H1 (cell line): ENCODE results near the gene ELMO3. TPM values are rescaled to one million over a fixed set of nuclear protein-coding genes. Genes with fewer than 3 reads are reported as not detected.

ENCODE experiments used
- CTCF ChIA-PET: fragments of 300-600 bp; sonication (Branson Sonifier 250); formaldehyde crosslinking; loops from one replicate; lab custom pipeline; 2021; ENCODE audit not compliant: partially characterized antibody; lab: Charles Lee
- POLR2A ChIA-PET: fragments of 300-600 bp; sonication (Branson Sonifier 250); formaldehyde crosslinking; loops from one replicate; lab custom pipeline; 2021; ENCODE audit warnings: inconsistent platforms; ENCODE audit not compliant: partially characterized antibody; lab: Charles Lee
- DNase-seq, 2 experiments: peaks; one replicate each; pipeline versions ENCODE4 v3.0.0 to v3.0.0-alpha.2; 2010 to 2022; ENCODE audit warnings: low spot score in 2 of 2, low read depth in 1 of 2, mixed read lengths in 1 of 2
- FAIRE-seq: peaks from 2 replicates; lab custom pipeline; 2011; peaks lifted over from hg19 to GRCh38; lab: Jason Lieb, UNC
- H2AFZ ChIP-seq: 2 replicates; pipeline ENCODE4 v1.8.1; 2012; ENCODE audit warnings: low read length, inconsistent platforms
- H2AK5ac ChIP-seq: 2 replicates; pipeline ENCODE4 v1.6.1; 2013; ENCODE audit warnings: low read depth, low read length
- H2BK120ac ChIP-seq: replicated peaks from 2 replicates; pipeline ENCODE3; 2013; ENCODE audit warnings: low read depth, low read length, inconsistent platforms
- H2BK12ac ChIP-seq: 2 replicates; pipeline ENCODE4 v1.6.1; 2013; ENCODE audit warnings: low read depth, low read length
- H2BK15ac ChIP-seq: 2 replicates; pipeline ENCODE4 v1.6.1; 2013; ENCODE audit warnings: low read length
- H2BK20ac ChIP-seq: 2 replicates; pipeline ENCODE4 v1.6.1; 2013; ENCODE audit warnings: low read length
- H2BK5ac ChIP-seq: 2 replicates; pipeline ENCODE4 v1.6.1; 2013; ENCODE audit warnings: low read depth, low read length
- H3K14ac ChIP-seq: 2 replicates; pipeline ENCODE4 v1.6.1; 2013; ENCODE audit warnings: inconsistent platforms; ENCODE audit not compliant: insufficient read length
- H3K18ac ChIP-seq: 2 replicates; pipeline ENCODE4 v1.6.1; 2013; ENCODE audit warnings: low read length; ENCODE audit errors: extremely low read depth
- H3K23ac ChIP-seq: 2 replicates; pipeline ENCODE4 v1.6.1; 2013; ENCODE audit warnings: inconsistent platforms; ENCODE audit not compliant: insufficient read length
- H3K23me2 ChIP-seq: 2 replicates; pipeline ENCODE4 v1.6.1; 2013; ENCODE audit warnings: low read depth, low read length
- H3K27ac ChIP-seq: 2 replicates; pipeline ENCODE4 v1.6.1; 2011; ENCODE audit warnings: low read depth, low read length, inconsistent platforms
- H3K27me3 ChIP-seq, 4 experiments: replicated peaks in 1 of 4; 1 replicate in 1 of 4; 2 replicates in 3 of 4; pipeline versions ENCODE4 v1.6.1 to v1.8.1; 2011 to 2013; ENCODE audit warnings: low read length in 3 of 4, mild to moderate bottlenecking in 3 of 4, inconsistent platforms in 2 of 4, mixed read lengths in 2 of 4, moderate library complexity in 1 of 4; ENCODE audit not compliant: control insufficient read depth in 3 of 4, insufficient read depth in 3 of 4; ENCODE audit errors: extremely low read depth in 1 of 4
- H3K36me3 ChIP-seq, 4 experiments: 2 replicates each; pipeline versions ENCODE4 v1.6.1 to v1.8.1; 2011 to 2013; ENCODE audit warnings: mild to moderate bottlenecking in 4 of 4, low read length in 3 of 4, moderate library complexity in 2 of 4, control low read depth in 1 of 4, inconsistent platforms in 1 of 4; ENCODE audit not compliant: insufficient read depth in 4 of 4, control insufficient read depth in 2 of 4
- H3K4ac ChIP-seq: replicated peaks from 2 replicates; pipeline ENCODE3; 2013; ENCODE audit warnings: low read length, low read depth, mixed read lengths, inconsistent platforms; ENCODE audit not compliant: insufficient read length
- H3K4me1 ChIP-seq, 4 experiments: replicated peaks in 1 of 4; 1 replicate in 1 of 4; 2 replicates in 3 of 4; pipeline versions ENCODE4 v1.6.1 to v1.8.1; 2011 to 2013; ENCODE audit warnings: low read length in 3 of 4, inconsistent platforms in 2 of 4, mixed read lengths in 1 of 4; ENCODE audit not compliant: insufficient read depth in 4 of 4, control insufficient read depth in 3 of 4
- H3K4me2 ChIP-seq, 2 experiments: 2 replicates each; pipeline versions ENCODE4 v1.6.1 to v1.8.1; 2011 to 2013; ENCODE audit warnings: low read depth in 2 of 2, low read length in 2 of 2, control low read depth in 1 of 2, inconsistent platforms in 1 of 2, mild to moderate bottlenecking in 1 of 2; ENCODE audit not compliant: insufficient read depth in 1 of 2
- H3K4me3 ChIP-seq, 4 experiments: fragments of 200-600, 300-600 bp in 1 of 4; sonication (generic), shearing (Covaris generic), sonication (Bioruptor Twin) in 1 of 4; 2 replicates each; pipeline versions ENCODE4 v1.5.1 to v1.8.1; 2011 to 2016; ENCODE audit warnings: low read length in 4 of 4, low read depth in 3 of 4, control low read depth in 2 of 4, inconsistent platforms in 2 of 4, mild to moderate bottlenecking in 2 of 4, mixed read lengths in 1 of 4, moderate library complexity in 1 of 4; ENCODE audit not compliant: insufficient read depth in 2 of 4; ENCODE audit errors: extremely low read depth in 1 of 4
- H3K56ac ChIP-seq: replicated peaks from 2 replicates; pipeline ENCODE3; 2013; ENCODE audit warnings: low read depth, mild to moderate bottlenecking, mixed read lengths, low read length, inconsistent platforms; ENCODE audit not compliant: insufficient read length
- H3K79me1 ChIP-seq: 2 replicates; pipeline ENCODE4 v1.6.1; 2013; ENCODE audit warnings: low read depth, low read length, control low read depth
- H3K79me2 ChIP-seq, 2 experiments: 2 replicates each; pipeline versions ENCODE4 v1.6.1 to v1.8.1; 2012 to 2013; ENCODE audit warnings: low read length in 2 of 2, mild to moderate bottlenecking in 2 of 2, inconsistent platforms in 1 of 2; ENCODE audit not compliant: insufficient read depth in 2 of 2, control insufficient read depth in 1 of 2
- H3K9ac ChIP-seq, 4 experiments: replicated peaks in 1 of 4; 1 replicate in 1 of 4; 2 replicates in 3 of 4; pipeline versions ENCODE4 v1.6.1 to v1.8.1; 2011 to 2013; ENCODE audit warnings: low read depth in 3 of 4, low read length in 3 of 4, control low read depth in 2 of 4, mild to moderate bottlenecking in 2 of 4, moderate library complexity in 2 of 4, inconsistent platforms in 1 of 4; ENCODE audit errors: extremely low read depth in 1 of 4
- H3K9me3 ChIP-seq, 2 experiments: 2 replicates each; pipeline versions ENCODE4 v1.6.1 to v1.8.1; 2012 to 2013; ENCODE audit warnings: mild to moderate bottlenecking in 2 of 2, moderate library complexity in 2 of 2, control low read depth in 1 of 2, inconsistent platforms in 1 of 2, low read depth in 1 of 2, low read length in 1 of 2, mixed read lengths in 1 of 2; ENCODE audit not compliant: insufficient read depth in 2 of 2
- H4K20me1 ChIP-seq, 2 experiments: replicated peaks in 1 of 2; 2 replicates each; pipeline versions ENCODE3 to v1.8.1; 2011 to 2013; ENCODE audit warnings: inconsistent platforms in 2 of 2, low read length in 2 of 2, mild to moderate bottlenecking in 1 of 2; ENCODE audit not compliant: insufficient read depth in 2 of 2, control insufficient read depth in 1 of 2
- H4K5ac ChIP-seq: 2 replicates; pipeline ENCODE4 v1.6.1; 2013; ENCODE audit warnings: low read length, low read depth, mixed read lengths, inconsistent platforms; ENCODE audit not compliant: insufficient read length
- H4K8ac ChIP-seq: 2 replicates; pipeline ENCODE4 v1.8.0; 2013; ENCODE audit warnings: mild to moderate bottlenecking, moderate library complexity, low read length, inconsistent platforms; ENCODE audit not compliant: insufficient read depth; ENCODE audit errors: extremely low read depth
- H4K91ac ChIP-seq: replicated peaks from 2 replicates; pipeline ENCODE3; 2013; ENCODE audit warnings: low read length, mixed read lengths, inconsistent platforms; ENCODE audit not compliant: insufficient read length
- CBX8 ChIP-seq: fragments of 300-800, 300-1000 bp; sonication (generic); IDR thresholded peaks from 2 replicates; pipeline ENCODE4 v1.7.1; 2016; ENCODE audit warnings: low read depth, low read length, borderline replicate concordance
- RXRA ChIP-seq: IDR thresholded peaks from 2 replicates; pipeline ENCODE4 v1.6.1; 2011; ENCODE audit warnings: low read depth, mild to moderate bottlenecking, low read length, moderate library complexity; ENCODE audit not compliant: insufficient read depth
- SIX5 ChIP-seq: IDR thresholded peaks from 2 replicates; pipeline ENCODE4 v1.6.1; 2011; ENCODE audit warnings: mild to moderate bottlenecking, low read depth, low read length
- SRF ChIP-seq: IDR thresholded peaks from 2 replicates; pipeline ENCODE4 v1.6.1; 2011; ENCODE audit warnings: mild to moderate bottlenecking, low read depth, low read length, moderate library complexity
- TCF12 ChIP-seq: IDR thresholded peaks from 2 replicates; pipeline ENCODE4 v1.6.1; 2011; ENCODE audit warnings: low read depth, mild to moderate bottlenecking, low read length
- WGBS, 2 experiments: shearing (Covaris generic) in 1 of 2; methylation state at CpG; one replicate each; pipeline versions ENCODE4 v1.1.6 to v1.1.7; 2013 to 2015; ENCODE audit warnings: low lambda C conversion rate in 2 of 2, mixed read lengths in 2 of 2, inconsistent platforms in 1 of 2, low coverage in 1 of 2, missing lambda C conversion rate in 1 of 2; ENCODE audit not compliant: insufficient replicate concordance in 2 of 2, insufficient coverage in 1 of 2, insufficient read length in 1 of 2; ENCODE audit errors: extremely low coverage in 1 of 2, missing lambda C conversion rate in 1 of 2; 5-methylcytosine and 5-hydroxymethylcytosine counted together
- polyA plus RNA-seq, 7 experiments: library from polyadenylated mRNA; depleted of rRNA in 3 of 7; stranded (reverse) in 5 of 7; unstranded in 2 of 7; fragments of >200 nt in 5 of 7; fragments of 200-250 nt in 2 of 7; gene quantifications; 1 replicate in 5 of 7; 2 replicates in 1 of 7; 4 replicates in 1 of 7; pipeline versions ENCODE4 v1.2.1 to v1.2.3, GENCODE V29; 2011 to 2013; ENCODE audit warnings: missing spikeins in 2 of 7, mixed read lengths in 2 of 7
- total RNA-seq: library from RNA; stranded (reverse); fragmentation: NEBNext Ultra II Directional; extraction: Animal tissue kit (Norgen Biotek cat#: 25700); gene quantifications from 2 replicates; pipeline ENCODE4 v1.2.1, GENCODE V29; 2021

Gene ELMO3
- total and polyA plus RNA-seq, 2 of the 8 experiments (the other 6 are each of a cell fraction or from before 2014, with no cell fraction given), result 9.6 to 10.9 TPM

- no peak overlapping the region for H4K91ac ChIP-seq
- H2BK5ac ChIP-seq, result no peak overlapping the region
- H4K8ac ChIP-seq, result no peak overlapping the region
- no peak overlapping the region for H3K4me3 ChIP-seq
- H2AFZ ChIP-seq, result no peak overlapping the region
- H4K20me1 ChIP-seq, result peaks cover 3 to 4% of the 10 kb centered on the region in 2 experiments
- TF ChIP-seq CBX8, result no peak
- TF ChIP-seq TCF12, result no peak
- TF ChIP-seq SIX5, result no peak
- no peak for TF ChIP-seq RXRA
- TF ChIP-seq SRF, result no peak
- TF ChIP-seq, all 59 proteins: peak for 0
- no peak overlapping the region for H3K23ac ChIP-seq
- WGBS, 2 experiments, result 90% methylated on average over 3 of the region's 3 CpGs; no CpG with 5 or more reads in 1 of the 2 experiments
- H2BK15ac ChIP-seq, result no peak overlapping the region
- H3K14ac ChIP-seq, result no peak overlapping the region
- no peak overlapping the region for H3K9ac ChIP-seq
- ChIA-PET POLR2A (interaction anchor here (0.8 to 2.0 kb wide), 5 partner anchors 14 to 104 kb away, joined by 3 to 5 read pairs (median 3); partner anchors contain the start of gene ELMO3), CTCF (interaction anchor here (0.8 to 2.4 kb wide), 8 partner anchors 11 to 298 kb away, joined by 3 to 7 read pairs (median 3); partner anchors contain the start of genes E2F4 and FHOD1)
- peaks cover 2 to 8% (median 7%) of the 10 kb centered on the region in 4 experiments; a peak in 5 of 8 replicates for H3K36me3 ChIP-seq
- DNase-seq (no peak), FAIRE-seq (no peak)
- H3K27me3 ChIP-seq, result peaks cover 0 to 2% (median 0%) of the 10 kb centered on the region in 4 experiments; a peak in 4 of 7 replicates
- peaks cover 5% of the 10 kb centered on the region for H3K23me2 ChIP-seq
- H3K56ac ChIP-seq, result no peak overlapping the region
- H2BK120ac ChIP-seq, result no peak overlapping the region
- no peak overlapping the region for H3K4ac ChIP-seq
- H4K5ac ChIP-seq, result no peak overlapping the region
- H2BK12ac ChIP-seq, result no peak overlapping the region
- H3K4me2 ChIP-seq, result no peak overlapping the region
- H3K79me2 ChIP-seq, result peaks cover 0 to 13% of the 10 kb centered on the region in 2 experiments; a peak in 2 of 4 replicates
- H3K79me1 ChIP-seq, result no peaks in the 10 kb centered on the region
- H3K27ac ChIP-seq, result no peak overlapping the region
- no peak overlapping the region for H2AK5ac ChIP-seq
- H3K18ac ChIP-seq, result no peak overlapping the region
- no peaks in the 10 kb centered on the region for H3K9me3 ChIP-seq
- H2BK20ac ChIP-seq, result no peak overlapping the region
- H3K4me1 ChIP-seq, result peaks cover 0 to 6% (median 3%) of the 10 kb centered on the region in 4 experiments; a peak in 3 of 7 replicates
Observed at GRCh38 chr16:67223992-67224391, 25.1 kb downstream of the ELMO3 start.
